ENCODE data around the gene ZFYVE1. TPM values are rescaled to one million over a fixed set of nuclear protein-coding genes. Genes with fewer than 3 reads are reported as not detected.

ZFYVE1 gene
- total RNA-seq, 2 donors from 2014 or later, result 6.5 to 16.8 TPM

DNA sequence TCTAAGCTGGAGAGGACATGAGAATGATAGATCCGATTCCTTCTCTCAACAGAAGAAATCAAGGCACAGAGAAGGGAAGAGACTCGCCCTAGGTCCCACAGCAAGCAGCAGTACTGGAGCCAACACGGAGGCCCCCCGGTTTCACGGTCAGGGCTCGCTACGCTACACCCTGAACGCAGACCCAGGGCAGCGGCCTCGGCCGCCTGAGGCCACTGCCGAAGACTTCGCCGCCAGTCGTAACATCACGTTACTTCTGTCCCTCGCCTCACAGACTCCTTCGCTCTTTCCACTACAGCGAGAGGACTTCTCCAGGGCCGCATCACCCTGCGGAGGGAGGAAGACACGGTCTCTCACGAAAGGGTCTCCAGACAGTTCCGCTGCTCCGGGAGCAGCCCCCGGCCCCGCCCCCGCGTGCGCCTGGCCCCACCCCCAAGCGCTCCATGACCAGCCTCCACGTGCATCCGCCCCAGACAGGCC, 101.1 kb downstream of the ZFYVE1 start:
- H3K9me3 ChIP-seq, result no peaks in the 10 kb centered on the region
- no peaks in the 10 kb centered on the region for H3K27me3 ChIP-seq
- no peak for TF ChIP-seq POLR2A (IDR thresholded peaks at IDR 0.05)
- TF ChIP-seq, protein P1, sequence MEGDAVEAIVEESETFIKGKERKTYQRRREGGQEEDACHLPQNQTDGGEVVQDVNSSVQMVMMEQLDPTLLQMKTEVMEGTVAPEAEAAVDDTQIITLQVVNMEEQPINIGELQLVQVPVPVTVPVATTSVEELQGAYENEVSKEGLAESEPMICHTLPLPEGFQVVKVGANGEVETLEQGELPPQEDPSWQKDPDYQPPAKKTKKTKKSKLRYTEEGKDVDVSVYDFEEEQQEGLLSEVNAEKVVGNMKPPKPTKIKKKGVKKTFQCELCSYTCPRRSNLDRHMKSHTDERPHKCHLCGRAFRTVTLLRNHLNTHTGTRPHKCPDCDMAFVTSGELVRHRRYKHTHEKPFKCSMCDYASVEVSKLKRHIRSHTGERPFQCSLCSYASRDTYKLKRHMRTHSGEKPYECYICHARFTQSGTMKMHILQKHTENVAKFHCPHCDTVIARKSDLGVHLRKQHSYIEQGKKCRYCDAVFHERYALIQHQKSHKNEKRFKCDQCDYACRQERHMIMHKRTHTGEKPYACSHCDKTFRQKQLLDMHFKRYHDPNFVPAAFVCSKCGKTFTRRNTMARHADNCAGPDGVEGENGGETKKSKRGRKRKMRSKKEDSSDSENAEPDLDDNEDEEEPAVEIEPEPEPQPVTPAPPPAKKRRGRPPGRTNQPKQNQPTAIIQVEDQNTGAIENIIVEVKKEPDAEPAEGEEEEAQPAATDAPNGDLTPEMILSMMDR (IDR thresholded peaks at IDR 0.05), result no peak
- H3K4me1 ChIP-seq, result peaks cover 19% of the 10 kb centered on the region
- peak overlapping the region; percentile 71 to 73 for H3K4me3 ChIP-seq
- DNase-seq (no peak), ATAC-seq (peak; percentile 34)
- no peaks in the 10 kb centered on the region for H3K36me3 ChIP-seq (replicated peaks in 1 of 2; ENCODE audit: insufficient read depth in 1 of 2, low read depth in 2 of 2)
- intact Hi-C loops (cut with DNase I), result no loop called here
- 2 to 4% methylated on average over 11 to 33 of the region's 33 CpGs for WGBS, 2 donors
- peak overlapping the region; percentile 19 to 91 (median 56) for H3K27ac ChIP-seq

DNA sequence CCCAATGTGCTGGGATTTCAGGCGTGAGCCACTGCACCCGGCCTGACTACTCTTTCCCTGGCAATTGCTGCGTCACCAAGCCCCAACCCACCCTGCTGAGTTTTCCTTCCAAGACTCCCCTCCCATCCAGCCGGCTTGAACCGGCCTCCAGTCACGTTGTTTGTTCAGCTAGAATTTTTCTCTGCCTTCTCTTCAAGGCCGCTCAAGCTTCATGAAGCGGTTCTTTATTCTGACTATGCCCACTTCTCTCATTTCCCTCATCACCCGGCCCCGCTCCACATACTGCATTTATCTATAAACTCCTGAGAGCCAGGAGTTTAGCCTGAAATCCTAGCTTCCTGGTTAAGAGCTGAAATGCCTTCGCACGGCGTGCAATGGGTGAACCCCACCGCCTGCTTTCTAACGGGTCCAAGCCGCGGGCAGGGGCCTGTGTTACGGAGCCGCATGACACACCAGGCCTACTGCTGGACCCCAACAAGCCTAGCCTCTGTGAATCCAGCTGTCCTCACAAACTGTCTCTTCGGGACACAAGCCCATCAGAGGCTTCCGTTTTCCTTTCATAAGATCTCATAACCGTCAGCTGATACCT, 101.6 kb downstream of the ZFYVE1 start:
- Histone ChIP-seq H3K27ac (peak overlapping the region in 2 of 4 donors; percentile 87 to 91), H3K36me3 (replicated peaks in 1 of 2; ENCODE audit: insufficient read depth in 1 of 2, low read depth in 2 of 2) (no peaks in the 10 kb centered on the region), H3K4me1 (peaks cover 19% of the 10 kb centered on the region), H3K9me3 (no peaks in the 10 kb centered on the region), H3K4me3 (no peak overlapping the region), H3K27me3 (no peaks in the 10 kb centered on the region)
- ATAC-seq, result no peak
- DNase-seq, result peak in 1 of 4 donors; percentile 23
- 28 to 41% methylated on average over 16 to 22 of the region's 22 CpGs for WGBS, 2 donors
- TF ChIP-seq POLR2A (IDR thresholded peaks at IDR 0.05), result no peak
- TF ChIP-seq, protein P1 (IDR thresholded peaks at IDR 0.05), result no peak
- intact Hi-C loops (cut with DNase I), result no loop called here

DNA sequence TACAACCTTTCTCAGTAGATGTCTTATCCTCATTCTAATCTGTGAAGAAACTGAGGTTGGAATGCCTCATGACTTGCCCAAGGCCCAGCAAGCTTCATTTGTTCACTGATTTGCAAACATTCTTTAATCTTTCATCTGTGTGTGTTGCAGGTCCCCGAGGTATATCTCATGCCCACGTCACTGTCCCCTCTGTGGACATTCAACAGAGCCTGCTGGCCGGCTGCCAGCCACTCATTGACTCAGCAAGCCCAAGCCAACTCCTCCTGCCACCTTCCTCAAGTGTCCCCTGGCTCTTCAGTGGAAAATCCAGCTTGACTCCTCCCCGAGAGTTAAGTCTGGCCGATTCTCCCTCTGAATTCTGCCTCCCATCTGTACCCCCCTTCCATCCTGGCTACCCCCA, 102.6 kb downstream of the ZFYVE1 start:
- Histone ChIP-seq H3K27me3 (no peaks in the 10 kb centered on the region), H3K9me3 (no peaks in the 10 kb centered on the region), H3K27ac (no peak overlapping the region), H3K36me3 (replicated peaks in 1 of 2; ENCODE audit: insufficient read depth in 1 of 2, low read depth in 2 of 2) (no peaks in the 10 kb centered on the region), H3K4me1 (peaks cover 19% of the 10 kb centered on the region), H3K4me3 (no peak overlapping the region)
- TF ChIP-seq, protein P1 (IDR thresholded peaks at IDR 0.05), result no peak
- TF ChIP-seq POLR2A (IDR thresholded peaks at IDR 0.05), result no peak
- intact Hi-C loops (cut with DNase I), result no loop called here
- ATAC-seq (no peak), DNase-seq (peak; percentile 37 to 66 (median 56))
- 19 to 28% methylated on average over 5 of the region's 5 CpGs for WGBS, 2 donors

DNA sequence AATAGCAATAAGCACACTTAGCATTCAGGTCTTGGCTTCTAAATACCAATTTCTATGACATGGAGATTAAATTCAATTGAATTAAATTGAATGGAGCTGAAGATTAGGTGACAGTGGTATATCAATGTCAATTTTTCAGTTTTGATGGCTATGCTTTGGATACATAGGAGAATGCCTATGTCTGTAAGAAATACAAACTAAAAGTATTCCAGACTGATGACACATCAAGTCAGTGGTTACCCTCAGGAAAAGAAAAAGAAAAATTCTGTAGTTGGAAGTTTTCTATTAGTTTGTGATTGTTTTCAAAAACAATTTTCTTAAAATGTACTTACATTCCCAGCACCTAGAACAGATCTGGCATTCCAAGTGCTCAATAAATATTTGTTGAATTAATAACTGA, 105.5 kb downstream of the ZFYVE1 start:
- no peak for DNase-seq
- no peak for ATAC-seq
- intact Hi-C loops (cut with DNase I), result no loop called here
- peaks cover 11% of the 10 kb centered on the region for H3K4me1 ChIP-seq
- H3K27ac ChIP-seq, result no peak overlapping the region
- TF ChIP-seq POLR2A (IDR thresholded peaks at IDR 0.05), result no peak
- TF ChIP-seq, protein P1 (IDR thresholded peaks at IDR 0.05), result no peak
- no peaks in the 10 kb centered on the region for H3K27me3 ChIP-seq
- H3K9me3 ChIP-seq, result no peaks in the 10 kb centered on the region
- H3K36me3 ChIP-seq (replicated peaks in 1 of 2; ENCODE audit: insufficient read depth in 1 of 2, low read depth in 2 of 2), result no peaks in the 10 kb centered on the region
- H3K4me3 ChIP-seq, result no peak overlapping the region

DNA sequence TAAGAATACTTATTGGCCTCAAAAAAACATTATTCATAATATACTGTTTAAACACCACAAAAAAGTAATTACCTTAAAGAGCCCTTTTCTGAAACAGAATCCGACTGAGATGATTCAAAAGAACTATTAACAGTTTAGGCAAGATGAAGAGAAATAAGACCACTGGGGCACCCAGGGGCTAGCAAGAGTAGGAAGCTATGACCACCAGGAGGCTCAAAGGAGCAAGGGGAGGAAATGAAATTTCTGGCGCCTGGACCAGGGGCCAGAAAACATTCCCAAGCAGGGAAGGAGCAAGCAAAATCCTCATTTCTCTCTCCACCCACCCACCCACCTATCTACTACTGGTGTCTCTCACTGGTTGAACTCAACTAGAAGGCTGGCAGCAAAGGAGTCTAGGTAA, 106.9 kb downstream of the ZFYVE1 start:
- intact Hi-C loops (cut with DNase I), result no loop called here
- no peak for ATAC-seq
- Histone ChIP-seq H3K4me1 (peaks cover 1% of the 10 kb centered on the region), H3K36me3 (replicated peaks in 1 of 2; ENCODE audit: insufficient read depth in 1 of 2, low read depth in 2 of 2) (no peaks in the 10 kb centered on the region), H3K9me3 (no peaks in the 10 kb centered on the region), H3K27me3 (no peaks in the 10 kb centered on the region), H3K27ac (no peak overlapping the region), H3K4me3 (no peak overlapping the region)
- DNase-seq, result no peak
- no peak for TF ChIP-seq POLR2A (IDR thresholded peaks at IDR 0.05)
- TF ChIP-seq, protein P1 (IDR thresholded peaks at IDR 0.05), result no peak
- 72% methylated on average over 2 of the region's 2 CpGs for WGBS, 2 donors
